Mucosa of rectum (tissue), 2 donors: ENCODE measurements around the gene CNNM4.
A peak's percentile ranks its signal among the peaks of the same experiment; 100 is the strongest.

Source experiments
- H3K27ac ChIP-seq, 2 donors: one replicate each; pipeline ENCODE4 v1.7.0; 2013; ENCODE audit warnings: inconsistent platforms in 2 of 2, low read depth in 2 of 2, low read length in 2 of 2
- H3K27me3 ChIP-seq, 2 donors: one replicate each; pipeline ENCODE4 v1.7.0; 2013; ENCODE audit warnings: low read length in 2 of 2; ENCODE audit not compliant: control insufficient read depth in 2 of 2, insufficient read depth in 2 of 2
- H3K36me3 ChIP-seq, 2 donors: one replicate each; pipeline ENCODE4 v1.7.0; 2013; ENCODE audit warnings: low read length in 2 of 2; ENCODE audit not compliant: control insufficient read depth in 2 of 2, insufficient read depth in 2 of 2
- H3K4me1 ChIP-seq, 2 donors: one replicate each; pipeline ENCODE4 v1.7.0; 2013; ENCODE audit warnings: low read length in 2 of 2, mild to moderate bottlenecking in 1 of 2; ENCODE audit not compliant: control insufficient read depth in 2 of 2, insufficient read depth in 2 of 2
- H3K4me3 ChIP-seq, 2 donors: one replicate each; pipeline ENCODE4 v1.7.0; 2013; ENCODE audit warnings: low read length in 2 of 2
- H3K9ac ChIP-seq, 2 donors: one replicate each; pipeline ENCODE4 v1.7.0; 2013; ENCODE audit warnings: low read length in 2 of 2, low read depth in 1 of 2, mild to moderate bottlenecking in 1 of 2
- H3K9me3 ChIP-seq, 2 donors: one replicate each; pipeline ENCODE4 v1.7.0; 2013; ENCODE audit warnings: low read length in 2 of 2; ENCODE audit not compliant: control insufficient read depth in 2 of 2
- donor health status: healthy.
- donor health status: Normal muscosa, but diverticular disease.

CNNM4 gene

GRCh38 chr2:96853321-96853720 lies 92.6 kb downstream of the CNNM4 start:
- H3K36me3 ChIP-seq, result peaks cover 22 to 32% of the 10 kb centered on the region in 2 donors

GRCh38 chr2:96856776-96857666 lies 96.3 kb downstream of the CNNM4 start:
- Histone ChIP-seq H3K4me1 (peaks cover 14 to 15% of the 10 kb centered on the region in 2 donors), H3K9ac (peak overlapping the region; percentile 71 to 85), H3K9me3 (no peaks in the 10 kb centered on the region)

More at GRCh38 chr2:96853321-96853720, 92.6 kb downstream of the CNNM4 start:
- Histone ChIP-seq H3K4me3 (no peak overlapping the region), H3K27me3 (no peaks in the 10 kb centered on the region), H3K27ac (no peak overlapping the region), H3K9ac (no peak overlapping the region), H3K4me1 (peaks cover 7 to 8% of the 10 kb centered on the region in 2 donors), H3K9me3 (no peaks in the 10 kb centered on the region)

GRCh38 chr2:96857667-96858372 lies 97.1 kb downstream of the CNNM4 start, which contains the start of gene ANKRD39:
TSS of gene ANKRD39 (minus strand) at chr2:96858016. CDS start at chr2:96857987, 29 bp downstream.
- H3K4me3 ChIP-seq, result peak within 1 kb of the TSS; percentile 69 to 70
- no peaks in the 10 kb centered on the region for H3K9me3 ChIP-seq
- H3K36me3 ChIP-seq, result peaks cover 17 to 25% of the 10 kb centered on the region in 2 donors
- peak within 1 kb of the TSS; percentile 74 to 85 for H3K9ac ChIP-seq
- H3K27ac ChIP-seq, result peak within 1 kb of the TSS; percentile 61 to 71
- H3K27me3 ChIP-seq, result no peaks in the 10 kb centered on the region
- peaks cover 15% of the 10 kb centered on the region in 2 donors for H3K4me1 ChIP-seq

More at GRCh38 chr2:96856776-96857666, 96.3 kb downstream of the CNNM4 start:
- H3K27me3 ChIP-seq, result no peaks in the 10 kb centered on the region
- peaks cover 18 to 28% of the 10 kb centered on the region in 2 donors for H3K36me3 ChIP-seq
- H3K27ac ChIP-seq, result peak overlapping the region; percentile 61 to 71
- peak overlapping the region; percentile 61 to 70 for H3K4me3 ChIP-seq

GRCh38 chr2:96859099-96859649 lies 98.5 kb downstream of the CNNM4 start:
- peaks cover 18 to 28% of the 10 kb centered on the region in 2 donors for H3K36me3 ChIP-seq
- peak overlapping the region in 1 of 2 donors; percentile 85 for H3K9ac ChIP-seq
- peaks cover 15% of the 10 kb centered on the region in 2 donors for H3K4me1 ChIP-seq
- H3K4me3 ChIP-seq, result peak overlapping the region in 1 of 2 donors; percentile 70
- peak overlapping the region in 1 of 2 donors; percentile 58 for H3K27ac ChIP-seq
- H3K27me3 ChIP-seq, result no peaks in the 10 kb centered on the region
- no peaks in the 10 kb centered on the region for H3K9me3 ChIP-seq

GRCh38 chr2:96859681-96860064 lies 99.0 kb downstream of the CNNM4 start:
- Histone ChIP-seq H3K9ac (no peak overlapping the region), H3K27me3 (no peaks in the 10 kb centered on the region), H3K4me3 (no peak overlapping the region), H3K9me3 (no peaks in the 10 kb centered on the region), H3K27ac (peak overlapping the region in 1 of 2 donors; percentile 32), H3K36me3 (peaks cover 23 to 31% of the 10 kb centered on the region in 2 donors), H3K4me1 (peaks cover 15% of the 10 kb centered on the region in 2 donors)

- H3K36me3 ChIP-seq, result peaks cover 29 to 37% of the 10 kb centered on the region in 2 donors
- peaks cover 15% of the 10 kb centered on the region in 2 donors for H3K4me1 ChIP-seq
- H3K27ac ChIP-seq, result no peak overlapping the region
- no peak overlapping the region for H3K9ac ChIP-seq
- no peaks in the 10 kb centered on the region for H3K9me3 ChIP-seq
- no peaks in the 10 kb centered on the region for H3K27me3 ChIP-seq
- H3K4me3 ChIP-seq, result no peak overlapping the region
These were observed 99.6 kb downstream of the CNNM4 start for GRCh38 chr2:96860065-96861029.

GRCh38 chr2:96861074-96861473 lies 100.4 kb downstream of the CNNM4 start:
- no peak overlapping the region for H3K9ac ChIP-seq
- H3K27ac ChIP-seq, result no peak overlapping the region
- H3K4me1 ChIP-seq, result peaks cover 15 to 17% of the 10 kb centered on the region in 2 donors
- no peak overlapping the region for H3K4me3 ChIP-seq
- no peaks in the 10 kb centered on the region for H3K27me3 ChIP-seq
- H3K9me3 ChIP-seq, result no peaks in the 10 kb centered on the region
- H3K36me3 ChIP-seq, result peaks cover 34 to 44% of the 10 kb centered on the region in 2 donors
